Duodenal mucosa (tissue), 2 donors: ENCODE results near the gene FHOD3.

Experiments used
- H3K27ac ChIP-seq: one replicate; pipeline ENCODE4 v1.7.0; 2013; ENCODE audit warnings: low read depth, low read length
- H3K27me3 ChIP-seq, 2 donors: one replicate each; pipeline ENCODE4 v1.7.0; 2013; ENCODE audit warnings: low read length in 2 of 2, control low read depth in 1 of 2; ENCODE audit not compliant: insufficient read depth in 2 of 2, control insufficient read depth in 1 of 2
- H3K36me3 ChIP-seq, 2 donors: one replicate each; pipeline ENCODE4 v1.7.0; 2013; ENCODE audit warnings: low read length in 2 of 2, control low read depth in 1 of 2; ENCODE audit not compliant: insufficient read depth in 2 of 2, control insufficient read depth in 1 of 2
- H3K4me1 ChIP-seq, 2 donors: one replicate each; pipeline ENCODE4 v1.7.0; 2013; ENCODE audit warnings: low read length in 2 of 2, control low read depth in 1 of 2; ENCODE audit not compliant: insufficient read depth in 2 of 2, control insufficient read depth in 1 of 2
- H3K4me3 ChIP-seq, 2 donors: one replicate each; pipeline ENCODE4 v1.7.0; 2013; ENCODE audit warnings: low read length in 2 of 2, low read depth in 1 of 2
- H3K9ac ChIP-seq, 2 donors: one replicate each; pipeline ENCODE4 v1.7.0; 2013; ENCODE audit warnings: low read length in 2 of 2, low read depth in 1 of 2
- H3K9me3 ChIP-seq, 2 donors: one replicate each; pipeline ENCODE4 v1.7.0; 2013; ENCODE audit warnings: low read length in 2 of 2, control low read depth in 1 of 2; ENCODE audit not compliant: control insufficient read depth in 1 of 2

Gene FHOD3

DNA sequence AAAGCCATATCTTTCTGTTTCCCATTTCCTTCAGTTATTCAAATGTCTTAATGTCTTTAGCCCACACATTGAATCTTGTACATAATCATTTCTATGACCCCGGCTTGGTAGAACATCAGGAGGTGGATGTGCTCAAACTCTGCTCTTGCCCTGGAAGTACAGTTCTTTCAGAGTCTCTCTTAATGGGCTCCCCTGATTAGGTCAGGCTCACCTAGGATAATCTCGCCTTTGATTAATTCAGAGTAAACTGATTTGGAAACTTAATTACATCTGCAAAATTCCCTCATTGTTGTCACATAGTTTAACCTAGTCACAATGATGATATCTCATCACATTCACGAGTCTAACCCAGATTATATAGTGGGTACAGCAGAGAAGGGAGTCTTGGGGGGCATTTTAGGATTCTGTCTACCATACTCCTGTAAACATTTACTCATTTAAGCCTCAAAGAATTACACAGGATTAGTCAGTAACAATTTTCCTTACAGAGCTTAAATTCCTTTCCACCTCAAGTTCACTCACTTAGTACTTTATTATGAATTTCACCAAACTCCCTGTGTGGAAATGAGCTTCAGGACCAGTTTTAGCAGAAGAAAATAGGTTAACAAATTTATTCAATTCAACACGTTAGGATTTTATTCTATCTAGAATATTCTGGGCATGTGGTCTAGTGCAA, 135.5 kb downstream of the FHOD3 start:
- H3K36me3 ChIP-seq: no peaks in the 10 kb centered on the region
- H3K9ac ChIP-seq: no peak overlapping the region
- no peaks in the 10 kb centered on the region for H3K27me3 ChIP-seq
- H3K9me3 ChIP-seq: no peaks in the 10 kb centered on the region
- H3K4me3 ChIP-seq: no peak overlapping the region
- H3K4me1 ChIP-seq: no peaks in the 10 kb centered on the region
- no peak overlapping the region for H3K27ac ChIP-seq

GRCh38 chr18:36436387-36436786, 138.9 kb downstream of the FHOD3 start:
- H3K4me3 ChIP-seq: no peak overlapping the region
- H3K36me3 ChIP-seq: no peaks in the 10 kb centered on the region
- no peaks in the 10 kb centered on the region for H3K27me3 ChIP-seq
- H3K9me3 ChIP-seq: no peaks in the 10 kb centered on the region
- no peak overlapping the region for H3K27ac ChIP-seq
- no peaks in the 10 kb centered on the region for H3K4me1 ChIP-seq
- H3K9ac ChIP-seq: no peak overlapping the region

DNA sequence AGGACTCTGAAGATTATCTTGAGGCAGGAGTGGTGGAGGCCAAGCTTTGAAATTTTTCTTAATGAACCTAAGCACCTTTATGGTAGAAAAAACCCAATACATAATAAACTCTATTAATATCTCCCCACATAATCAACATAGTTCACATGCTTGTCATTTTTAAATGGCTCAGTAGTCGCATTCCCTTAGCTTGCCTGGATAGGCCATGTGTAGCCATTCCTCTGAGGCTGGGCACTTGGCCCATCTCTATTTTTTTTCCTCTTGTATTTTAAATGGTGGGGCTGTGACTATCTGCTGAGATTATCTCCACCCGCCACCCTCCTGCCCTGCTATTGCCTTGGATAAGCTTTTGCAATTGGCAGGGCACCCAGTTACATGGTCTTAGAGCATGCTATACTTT, 143.1 kb downstream of the FHOD3 start:
- H3K27me3 ChIP-seq: no peaks in the 10 kb centered on the region
- H3K9ac ChIP-seq: no peak overlapping the region
- H3K27ac ChIP-seq: no peak overlapping the region
- H3K4me3 ChIP-seq: no peak overlapping the region
- no peaks in the 10 kb centered on the region for H3K4me1 ChIP-seq
- H3K36me3 ChIP-seq: no peaks in the 10 kb centered on the region
- no peaks in the 10 kb centered on the region for H3K9me3 ChIP-seq

GRCh38 chr18:36441426-36442240, 144.1 kb downstream of the FHOD3 start:
- Histone ChIP-seq H3K4me3 (no peak overlapping the region), H3K9me3 (no peaks in the 10 kb centered on the region), H3K9ac (no peak overlapping the region), H3K36me3 (no peaks in the 10 kb centered on the region), H3K27me3 (no peaks in the 10 kb centered on the region), H3K27ac (no peak overlapping the region), H3K4me1 (no peaks in the 10 kb centered on the region)

- no peaks in the 10 kb centered on the region for H3K9me3 ChIP-seq
- H3K27me3 ChIP-seq: no peaks in the 10 kb centered on the region
- no peak overlapping the region for H3K4me3 ChIP-seq
- no peak overlapping the region for H3K27ac ChIP-seq
- no peaks in the 10 kb centered on the region for H3K36me3 ChIP-seq
- H3K4me1 ChIP-seq: no peaks in the 10 kb centered on the region
- H3K9ac ChIP-seq: no peak overlapping the region
Observed at GRCh38 chr18:36442717-36443116, 145.2 kb downstream of the FHOD3 start.

DNA sequence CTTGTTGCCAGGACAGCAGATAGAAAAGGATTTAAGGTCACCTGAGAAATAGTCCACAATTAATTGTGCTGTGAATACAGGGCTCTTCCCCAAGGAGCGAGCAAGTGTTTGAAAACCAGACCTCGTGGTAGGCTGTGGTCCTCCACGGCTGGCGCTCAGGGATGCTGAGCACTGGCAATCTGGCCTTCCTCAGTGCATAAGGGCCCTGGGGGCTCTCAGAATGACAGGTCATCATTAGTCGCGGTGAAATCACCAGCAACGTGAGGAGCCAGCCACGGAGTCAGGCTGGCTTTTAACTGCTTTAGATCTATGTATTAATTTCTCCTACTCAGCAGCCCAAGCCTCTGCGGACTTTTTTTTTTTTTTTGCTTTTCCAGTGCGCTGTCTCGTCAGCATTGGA, 148.5 kb downstream of the FHOD3 start:
- Histone ChIP-seq H3K9ac (no peak overlapping the region), H3K27me3 (no peaks in the 10 kb centered on the region), H3K9me3 (no peaks in the 10 kb centered on the region), H3K4me1 (no peaks in the 10 kb centered on the region), H3K4me3 (no peak overlapping the region), H3K36me3 (no peaks in the 10 kb centered on the region), H3K27ac (no peak overlapping the region)

- no peak overlapping the region for H3K27ac ChIP-seq
- H3K4me3 ChIP-seq: no peak overlapping the region
- no peaks in the 10 kb centered on the region for H3K4me1 ChIP-seq
- no peak overlapping the region for H3K9ac ChIP-seq
- no peaks in the 10 kb centered on the region for H3K27me3 ChIP-seq
- H3K9me3 ChIP-seq: no peaks in the 10 kb centered on the region
- H3K36me3 ChIP-seq: no peaks in the 10 kb centered on the region
Observed at GRCh38 chr18:36448384-36449290, 151.1 kb downstream of the FHOD3 start.

- Histone ChIP-seq H3K36me3 (no peaks in the 10 kb centered on the region), H3K27ac (no peak overlapping the region), H3K27me3 (no peaks in the 10 kb centered on the region), H3K4me3 (no peak overlapping the region), H3K9me3 (no peaks in the 10 kb centered on the region), H3K4me1 (no peaks in the 10 kb centered on the region), H3K9ac (no peak overlapping the region)
Observed at GRCh38 chr18:36449451-36449850, 151.9 kb downstream of the FHOD3 start.

GRCh38 chr18:36450264-36450663, 152.8 kb downstream of the FHOD3 start:
- Histone ChIP-seq H3K4me1 (no peaks in the 10 kb centered on the region), H3K36me3 (no peaks in the 10 kb centered on the region), H3K9me3 (no peaks in the 10 kb centered on the region), H3K27ac (no peak overlapping the region), H3K9ac (no peak overlapping the region), H3K27me3 (no peaks in the 10 kb centered on the region), H3K4me3 (no peak overlapping the region)
